SH-SY5Y (cell line): ENCODE results near the gene DUOX1.

ENCODE experiments used
- GATA2 ChIP-seq: IDR thresholded peaks from 2 replicates; pipeline ENCODE4 v1.6.1; 2011; ENCODE audit warnings: mild to moderate bottlenecking, low read depth, low read length
- GATA3 ChIP-seq: IDR thresholded peaks from 2 replicates; pipeline ENCODE4 v1.6.1; 2011; ENCODE audit warnings: low read depth, mild to moderate bottlenecking, low read length, moderate library complexity

- TF ChIP-seq GATA2 (no peak), GATA3 (no peak)
Observed at GRCh38 chr15:45113380-45113990, 16.3 kb upstream of the DUOX1 start.
